CD14-positive monocyte (primary cell): Measurements from ENCODE around the gene TOMM40L. TPM values are rescaled to one million over a fixed set of nuclear protein-coding genes. Genes with fewer than 3 reads are reported as not detected.

Experiments
- DNase-seq, 3 donors: peaks; one replicate each; pipeline ENCODE4 v3.0.0-alpha.2; 2011 to 2022
- H2AFZ ChIP-seq: 2 replicates; pipeline ENCODE4 v1.6.0; 2012; ENCODE audit warnings: mild to moderate bottlenecking, low read depth, low read length, inconsistent platforms; ENCODE audit not compliant: insufficient read depth, poor library complexity, severe bottlenecking
- H3K27ac ChIP-seq, 2 donors: 1 replicate in 1 of 2; 2 replicates in 1 of 2; pipeline ENCODE4 v1.5.1; 2012 to 2013; ENCODE audit warnings: low read length in 2 of 2, control low read depth in 1 of 2, inconsistent platforms in 1 of 2, low read depth in 1 of 2, mild to moderate bottlenecking in 1 of 2
- H3K27me3 ChIP-seq, 2 donors: one replicate each; pipeline versions ENCODE4 v1.6.0 to v1.6.1; 2011 to 2013; ENCODE audit warnings: low read length in 2 of 2; ENCODE audit not compliant: control insufficient read depth in 2 of 2, insufficient read depth in 2 of 2
- H3K36me3 ChIP-seq, 2 donors: replicated peaks in 1 of 2; 1 replicate in 1 of 2; 2 replicates in 1 of 2; pipeline versions ENCODE4 v1.5.1 to v1.6.1; 2012 to 2013; ENCODE audit warnings: low read length in 2 of 2, control low read depth in 1 of 2, inconsistent platforms in 1 of 2, mild to moderate bottlenecking in 1 of 2; ENCODE audit not compliant: insufficient read depth in 2 of 2, control insufficient read depth in 1 of 2
- H3K4me1 ChIP-seq, 2 donors: 1 replicate in 1 of 2; 2 replicates in 1 of 2; pipeline versions ENCODE4 v1.5.1 to v1.6.1; 2012 to 2013; ENCODE audit warnings: low read length in 2 of 2, control low read depth in 1 of 2, inconsistent platforms in 1 of 2, mild to moderate bottlenecking in 1 of 2, moderate library complexity in 1 of 2; ENCODE audit not compliant: insufficient read depth in 2 of 2, control insufficient read depth in 1 of 2
- H3K4me2 ChIP-seq: replicated peaks from 2 replicates; pipeline ENCODE3; 2012; ENCODE audit warnings: low read length, moderate library complexity, mild to moderate bottlenecking; ENCODE audit not compliant: poor library complexity, severe bottlenecking; ENCODE audit errors: extremely low read depth
- H3K4me3 ChIP-seq, 3 experiments: fragments of 200-600 bp in 1 of 3; sonication (generic) in 1 of 3; replicated peaks in 1 of 3; 1 replicate in 2 of 3; 2 replicates in 1 of 3; pipeline ENCODE4 v1.5.1; 2011 to 2013; ENCODE audit warnings: low read length in 3 of 3, mild to moderate bottlenecking in 3 of 3, control low read depth in 2 of 3, low read depth in 2 of 3, inconsistent platforms in 1 of 3, moderate library complexity in 1 of 3
- H3K79me2 ChIP-seq: 2 replicates; pipeline ENCODE4 v1.6.0; 2012; ENCODE audit warnings: mild to moderate bottlenecking, control low read depth, inconsistent platforms, low read length, moderate library complexity; ENCODE audit not compliant: insufficient read depth
- H3K9ac ChIP-seq: 2 replicates; pipeline ENCODE4 v1.6.0; 2017; ENCODE audit warnings: low read length, mild to moderate bottlenecking; ENCODE audit not compliant: insufficient read depth, poor library complexity, severe bottlenecking
- H3K9me3 ChIP-seq, 2 donors: replicated peaks in 1 of 2; 1 replicate in 1 of 2; 2 replicates in 1 of 2; pipeline versions ENCODE4 v1.5.1 to v1.6.1; 2012 to 2013; ENCODE audit warnings: low read length in 2 of 2, control low read depth in 1 of 2; ENCODE audit not compliant: control insufficient read depth in 1 of 2, insufficient read depth in 1 of 2
- H4K20me1 ChIP-seq: 2 replicates; pipeline ENCODE4 v1.6.0; 2012; ENCODE audit warnings: mild to moderate bottlenecking, low read length, control low read depth, moderate library complexity; ENCODE audit not compliant: insufficient read depth
- H3K27ac Mint-ChIP-seq, 7 donors: one replicate each; pipeline ENCODE4 v1.8.0; 2020; ENCODE audit warnings: mild to moderate bottlenecking in 7 of 7, mixed read lengths in 7 of 7, moderate library complexity in 6 of 7, inconsistent platforms in 2 of 7
- H3K27me3 Mint-ChIP-seq, 3 donors: one replicate each; pipeline ENCODE4 v1.8.0; 2021 to 2022; ENCODE audit warnings: low read depth in 3 of 3, mild to moderate bottlenecking in 3 of 3, mixed read lengths in 3 of 3, moderate library complexity in 3 of 3, inconsistent platforms in 1 of 3
- H3K36me3 Mint-ChIP-seq, 2 donors: one replicate each; pipeline ENCODE4 v1.8.0; 2020; ENCODE audit warnings: mixed read lengths in 2 of 2, inconsistent platforms in 1 of 2, mild to moderate bottlenecking in 1 of 2
- H3K4me1 Mint-ChIP-seq: one replicate; pipeline ENCODE4 v1.8.0; 2020; ENCODE audit warnings: mild to moderate bottlenecking, mixed read lengths
- H3K4me3 Mint-ChIP-seq, 2 donors: one replicate each; pipeline ENCODE4 v1.8.0; 2020; ENCODE audit warnings: mild to moderate bottlenecking in 2 of 2, mixed read lengths in 2 of 2, moderate library complexity in 1 of 2
- H3K9me3 Mint-ChIP-seq, 7 donors: one replicate each; pipeline ENCODE4 v1.8.0; 2020 to 2022; ENCODE audit warnings: mixed read lengths in 7 of 7, mild to moderate bottlenecking in 6 of 7, moderate library complexity in 6 of 7, inconsistent platforms in 2 of 7
- CTCF ChIP-seq: fragments of 200-600 bp; IDR thresholded peaks from one replicate; pipeline ENCODE4 v1.8.0; 2022; ENCODE audit warnings: antibody characterized with exemption, mild to moderate bottlenecking
- WGBS: methylation state at CpG from one replicate; pipeline ENCODE4 v1.1.5; 2013; ENCODE audit warnings: missing lambda C conversion rate; ENCODE audit not compliant: insufficient coverage; 5-methylcytosine and 5-hydroxymethylcytosine counted together
- intact Hi-C, 2 donors: fragments of 100-400 bp; cut with micrococcal nuclease; formaldehyde crosslinking; loops; one replicate each; pipeline versions ENCODE4 v1.15.0 to v1.15.1; 2023
- polyA plus RNA-seq, 3 donors: library from polyadenylated mRNA; depleted of rRNA in 1 of 3; unstranded in 2 of 3; stranded (reverse) in 1 of 3; fragments of 300-500 nt in 2 of 3; fragments of >200 nt in 1 of 3; fragmentation: Illumina TruSeq in 2 of 3; gene quantifications; 1 replicate in 2 of 3; 2 replicates in 1 of 3; pipeline ENCODE4 v1.2.3, GENCODE V29; 2012 to 2021

The TOMM40L gene
- polyA plus RNA-seq, 3 donors = 3.8 to 31.5 (median 5.2) TPM

GRCh38 chr1:161196521-161197451 is 29.1 kb upstream of the TOMM40L start:
- H3K27ac ChIP-seq = no peak overlapping the region
- no peaks in the 10 kb centered on the region for H3K36me3 ChIP-seq
- peaks cover 59 to 64% of the 10 kb centered on the region in 2 donors for H3K4me1 ChIP-seq
- no peaks in the 10 kb centered on the region for H4K20me1 ChIP-seq
- H3K9ac ChIP-seq = no peak overlapping the region
- no peak overlapping the region for H3K4me2 ChIP-seq
- no peak for DNase-seq
- H3K79me2 ChIP-seq = no peaks in the 10 kb centered on the region
- intact Hi-C loops = no loop called here
- TF ChIP-seq CTCF = no peak
- H3K4me3 ChIP-seq = no peak overlapping the region
- Mint-ChIP-seq H3K36me3 (no peaks in the 10 kb centered on the region), H3K9me3 (no peaks in the 10 kb centered on the region), H3K27ac (peak overlapping the region in 1 of 7 donors; percentile 59), H3K27me3 (peaks cover 0 to 2% (median 1%) of the 10 kb centered on the region in 3 donors), H3K4me1 (peaks cover 66% of the 10 kb centered on the region), H3K4me3 (no peak overlapping the region)
- no peak overlapping the region for H2AFZ ChIP-seq
- no peaks in the 10 kb centered on the region for H3K9me3 ChIP-seq
- H3K27me3 ChIP-seq = no peaks in the 10 kb centered on the region
- WGBS = 90% methylated on average over 15 of the region's 27 CpGs

- peak overlapping the region in 1 of 2 donors; percentile 45 for H3K4me3 Mint-ChIP-seq
- peaks cover 58% of the 10 kb centered on the region for H3K4me1 Mint-ChIP-seq
- H3K36me3 Mint-ChIP-seq = no peaks in the 10 kb centered on the region
- DNase-seq = no peak
- Histone ChIP-seq H3K4me2 (no peak overlapping the region), H3K27ac (no peak overlapping the region), H3K9me3 (no peaks in the 10 kb centered on the region), H3K36me3 (no peaks in the 10 kb centered on the region), H3K4me3 (no peak overlapping the region), H3K4me1 (peaks cover 58 to 64% of the 10 kb centered on the region in 2 donors), H3K79me2 (peaks cover 6% of the 10 kb centered on the region), H3K27me3 (no peaks in the 10 kb centered on the region), H2AFZ (no peak overlapping the region), H4K20me1 (no peaks in the 10 kb centered on the region), H3K9ac (no peak overlapping the region)
- H3K27ac Mint-ChIP-seq = no peak overlapping the region
- H3K9me3 Mint-ChIP-seq = no peaks in the 10 kb centered on the region
- peaks cover 0 to 2% (median 1%) of the 10 kb centered on the region in 3 donors for H3K27me3 Mint-ChIP-seq
- intact Hi-C loops = no loop called here
- WGBS = 88% methylated on average over 9 of the region's 11 CpGs
- no peak for TF ChIP-seq CTCF
These were observed 28.2 kb upstream of the TOMM40L start for GRCh38 chr1:161197560-161198193.
